GM10248 (cell line): ENCODE results near the gene MRPL38.
"Not testable (repeated sequence)": the region's sequence is repeated elsewhere in the genome, so short reads cannot be mapped to it uniquely, and the experiment has no call there.

Experiments used
- CTCF ChIA-PET: fragments of 300-600 bp; sonication (Branson Sonifier 250); formaldehyde crosslinking; extraction: SDS; loops from one replicate; lab custom pipeline; 2021; ENCODE audit warnings: antibody characterized with exemption; lab: Yijun Ruan, JAX
- POLR2A ChIA-PET: fragments of 350-650 bp; sonication (Branson Sonifier 250); formaldehyde crosslinking; extraction: SDS; loops from one replicate; lab custom pipeline; 2020; ENCODE audit warnings: antibody characterized with exemption; lab: Yijun Ruan, JAX
- DNase-seq: peaks from one replicate; pipeline ENCODE4 v3.0.0; 2012; ENCODE audit errors: extremely low spot score
- CTCF ChIP-seq: IDR thresholded peaks from 2 replicates; pipeline ENCODE4 v1.5.1; 2012; ENCODE audit warnings: mild to moderate bottlenecking, low read depth; ENCODE audit errors: extremely low read depth, missing control alignments, control extremely low read depth

The MRPL38 gene

GRCh38 chr17:75854101-75854748, 50.5 kb downstream of the MRPL38 start:
- CTCF ChIA-PET = interaction anchor here (0.9 to 10.4 kb wide), 11 partner anchors 8 to 266 kb away, joined by 3 to 89 read pairs (median 4); partner anchors contain the start of genes GALK1 and TRIM47
- DNase-seq = no peak
- POLR2A ChIA-PET = interaction anchor here (0.7 to 2.7 kb wide), 3 partner anchors 9 to 75 kb away, joined by 5 to 22 read pairs (median 18); a partner anchor contains a TSS
- TF ChIP-seq CTCF = no peak

- POLR2A ChIA-PET = interaction anchor here (2.4 kb wide), 1 partner anchor 74 kb away, joined by 22 read pairs; a partner anchor contains a TSS
- no peak for DNase-seq
- TF ChIP-seq CTCF = no peak
- CTCF ChIA-PET = interaction anchor here (0.9 to 10.4 kb wide), 6 partner anchors 7 to 267 kb away, joined by 3 to 89 read pairs (median 6); partner anchors contain the start of genes GALK1 and TRIM47
These were observed 51.3 kb downstream of the MRPL38 start for GRCh38 chr17:75853433-75853832.

- POLR2A ChIA-PET, DNase-seq: not testable (repeated sequence)
- CTCF ChIA-PET = interaction anchor here (10.8 kb wide), 1 partner anchor 24 kb away, joined by 135 read pairs; no protein-coding TSS in a partner anchor
These were observed 53.0 kb downstream of the MRPL38 start for GRCh38 chr17:75851693-75851991.

GRCh38 chr17:75850928-75851692, 53.6 kb downstream of the MRPL38 start:
- POLR2A ChIA-PET = no interaction called here
- no peak for TF ChIP-seq CTCF
- CTCF ChIA-PET = interaction anchor here (1.3 to 10.8 kb wide), 2 partner anchors 11 to 23 kb away, joined by 4 to 135 read pairs; no protein-coding TSS in a partner anchor

GRCh38 chr17:75849724-75850123, 55.0 kb downstream of the MRPL38 start:
- CTCF ChIA-PET = interaction anchor here (1.2 to 10.8 kb wide), 7 partner anchors 9 to 85 kb away, joined by 3 to 135 read pairs (median 6); partner anchors contain the start of genes GALK1 and TRIM47
- DNase-seq = no peak
- POLR2A ChIA-PET = interaction anchor here (0.9 kb wide), 1 partner anchor 70 kb away, joined by 4 read pairs; no protein-coding TSS in a partner anchor
- TF ChIP-seq CTCF = no peak

More at GRCh38 chr17:75850928-75851692, 53.6 kb downstream of the MRPL38 start:
- DNase-seq = no peak

GRCh38 chr17:75849279-75849646, 55.4 kb downstream of the MRPL38 start:
- ChIA-PET POLR2A (interaction anchor here (0.9 kb wide), 1 partner anchor 69 kb away, joined by 4 read pairs; no protein-coding TSS in a partner anchor), CTCF (interaction anchor here (1.2 to 10.8 kb wide), 7 partner anchors 9 to 85 kb away, joined by 3 to 135 read pairs (median 6); partner anchors contain the start of genes GALK1 and TRIM47)
- DNase-seq = no peak
- no peak for TF ChIP-seq CTCF
